GM23248 (cell line): ENCODE results near the gene PRAC1.

ENCODE experiments used
- EZH2 ChIP-seq: fragments of 200-600 bp; sonication (generic); IDR thresholded peaks from 2 replicates; pipeline ENCODE4 v1.6.1; 2018; ENCODE audit warnings: antibody characterized with exemption, mild to moderate bottlenecking; ENCODE audit not compliant: insufficient read depth, poor library complexity, severe bottlenecking
- EZH2phosphoT487 ChIP-seq: fragments of 200-600 bp; sonication (generic); IDR thresholded peaks from 2 replicates; pipeline ENCODE4 v1.6.1; 2018; ENCODE audit warnings: antibody characterized with exemption, moderate library complexity, mild to moderate bottlenecking, low read depth; ENCODE audit not compliant: insufficient read depth

DNA sequence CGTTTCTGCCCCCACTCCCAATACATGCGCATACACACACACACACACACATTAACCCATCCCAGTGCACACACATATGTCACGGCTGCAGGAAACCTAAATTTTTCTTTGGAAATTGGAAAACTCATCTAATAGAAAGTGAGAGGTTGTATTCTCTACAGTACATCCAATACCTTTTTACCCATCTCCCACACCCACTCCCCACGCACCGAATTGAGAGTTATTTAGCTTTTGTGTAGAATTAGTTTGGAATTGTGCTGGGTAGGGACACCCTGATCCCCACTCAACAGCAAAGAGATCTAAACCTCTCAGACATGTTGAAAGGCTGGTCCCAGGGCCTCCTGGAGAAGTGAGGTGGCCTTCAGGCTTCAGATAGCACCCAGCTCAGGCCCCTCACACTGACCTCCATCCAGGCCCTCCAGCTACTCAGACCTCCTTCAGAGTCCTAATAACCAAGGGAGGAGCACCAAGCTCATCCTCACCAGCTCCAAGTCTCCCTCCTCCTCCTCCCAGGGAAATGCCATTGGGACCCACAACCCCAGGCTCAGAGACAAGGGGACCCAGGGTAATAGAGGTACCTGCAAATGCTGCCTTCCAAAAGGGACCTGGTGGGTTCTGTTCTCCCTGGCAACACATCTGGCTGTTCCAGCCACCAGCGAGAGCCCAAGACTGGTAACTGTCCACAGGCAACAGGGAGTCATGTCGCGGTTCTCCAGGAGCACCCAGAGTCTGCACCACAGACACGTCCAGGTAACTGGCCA is 5.3 kb upstream of the PRAC1 start:
- TF ChIP-seq EZH2 (peak; percentile 57), EZH2phosphoT487 (no peak)
